Activated naive CD4-positive, alpha-beta T cell treated with anti-CD3 and anti-CD28 coated beads for 36 hours (primary cell): Measurements from ENCODE around the gene PDE1C. TPM values are rescaled to one million over a fixed set of nuclear protein-coding genes. Genes with fewer than 3 reads are reported as not detected.

Source experiments
- CTCF ChIA-PET: fragments of 350-600 bp; sonication (Branson Sonifier 250); formaldehyde crosslinking; loops from one replicate; lab custom pipeline; 2021; ENCODE audit warnings: antibody characterized with exemption; lab: Charles Lee
- DNase-seq: peaks from one replicate; pipeline ENCODE4 v3.0.0-alpha.2; 2020
- H3K27ac Mint-ChIP-seq: one replicate; pipeline ENCODE4 v1.8.0; 2021; ENCODE audit warnings: mild to moderate bottlenecking, mixed read lengths
- H3K27me3 Mint-ChIP-seq: one replicate; pipeline ENCODE4 v1.8.0; 2021; ENCODE audit warnings: low read depth, mixed read lengths
- H3K36me3 Mint-ChIP-seq: one replicate; pipeline ENCODE4 v1.8.0; 2021; ENCODE audit warnings: low read depth, mixed read lengths
- H3K4me1 Mint-ChIP-seq: one replicate; pipeline ENCODE4 v1.8.0; 2021; ENCODE audit warnings: low read depth, mixed read lengths
- H3K4me3 Mint-ChIP-seq: one replicate; pipeline ENCODE4 v1.8.0; 2021; ENCODE audit warnings: mild to moderate bottlenecking, moderate library complexity, mixed read lengths
- H3K9me3 Mint-ChIP-seq: one replicate; pipeline ENCODE4 v1.8.0; 2021; ENCODE audit warnings: mixed read lengths
- intact Hi-C: fragments of 100-400 bp; cut with micrococcal nuclease; formaldehyde crosslinking; loops from one replicate; pipeline ENCODE4 v1.15.1; 2023
- total RNA-seq, 2 experiments: library from RNA; stranded (reverse); gene quantifications; one replicate each; pipeline ENCODE4 v1.2.3, GENCODE V29; 2021

The PDE1C gene
- total RNA-seq, 2 experiments from 2014 or later, result not detected

- H3K36me3 Mint-ChIP-seq, result no peaks in the 10 kb centered on the region
- H3K4me3 Mint-ChIP-seq, result no peak overlapping the region
- peaks cover 9% of the 10 kb centered on the region for H3K9me3 Mint-ChIP-seq
- no peak overlapping the region for H3K27ac Mint-ChIP-seq
- CTCF ChIA-PET, result no interaction called here
- H3K27me3 Mint-ChIP-seq, result no peaks in the 10 kb centered on the region
- DNase-seq, result no peak
- intact Hi-C loops, result no loop called here
- H3K4me1 Mint-ChIP-seq, result no peaks in the 10 kb centered on the region
Observed at GRCh38 chr7:32001948-32002347, 68.3 kb downstream of the PDE1C start.

- no peaks in the 10 kb centered on the region for H3K27me3 Mint-ChIP-seq
- intact Hi-C loops, result no loop called here
- H3K36me3 Mint-ChIP-seq, result no peaks in the 10 kb centered on the region
- H3K4me3 Mint-ChIP-seq, result no peak overlapping the region
- H3K4me1 Mint-ChIP-seq, result no peaks in the 10 kb centered on the region
- H3K27ac Mint-ChIP-seq, result no peak overlapping the region
- no peak for DNase-seq
- CTCF ChIA-PET, result no interaction called here
- peaks cover 9% of the 10 kb centered on the region for H3K9me3 Mint-ChIP-seq
Observed at GRCh38 chr7:31997423-31997822, 72.8 kb downstream of the PDE1C start.

GRCh38 chr7:31995134-31995533, 75.1 kb downstream of the PDE1C start:
- Mint-ChIP-seq H3K27me3 (no peaks in the 10 kb centered on the region), H3K36me3 (no peaks in the 10 kb centered on the region), H3K4me3 (no peak overlapping the region), H3K27ac (no peak overlapping the region), H3K9me3 (no peaks in the 10 kb centered on the region), H3K4me1 (no peaks in the 10 kb centered on the region)
- DNase-seq, result no peak
- CTCF ChIA-PET, result interaction anchor here (0.6 kb wide), 1 partner anchor 148 kb away, joined by 3 read pairs; no protein-coding TSS in a partner anchor
- intact Hi-C loops, result no loop called here

GRCh38 chr7:31991846-31992245, 78.4 kb downstream of the PDE1C start:
- CTCF ChIA-PET, result no interaction called here
- no peak overlapping the region for H3K27ac Mint-ChIP-seq
- H3K4me1 Mint-ChIP-seq, result no peaks in the 10 kb centered on the region

GRCh38 chr7:31991406-31991805, 78.8 kb downstream of the PDE1C start:
- CTCF ChIA-PET, result no interaction called here
- Mint-ChIP-seq H3K27me3 (no peaks in the 10 kb centered on the region), H3K36me3 (no peaks in the 10 kb centered on the region), H3K4me1 (no peaks in the 10 kb centered on the region), H3K4me3 (no peak overlapping the region), H3K27ac (no peak overlapping the region), H3K9me3 (no peaks in the 10 kb centered on the region)
- intact Hi-C loops, result no loop called here
- no peak for DNase-seq

More at GRCh38 chr7:31991846-31992245, 78.4 kb downstream of the PDE1C start:
- DNase-seq, result no peak
- Mint-ChIP-seq H3K4me3 (no peak overlapping the region), H3K36me3 (no peaks in the 10 kb centered on the region), H3K27me3 (no peaks in the 10 kb centered on the region), H3K9me3 (no peaks in the 10 kb centered on the region)
- intact Hi-C loops, result no loop called here

GRCh38 chr7:31986878-31987518, 83.2 kb downstream of the PDE1C start:
- CTCF ChIA-PET, result interaction anchor here (0.7 kb wide), 1 partner anchor 62 kb away, joined by 3 read pairs; no protein-coding TSS in a partner anchor
- Mint-ChIP-seq H3K27ac (no peak overlapping the region), H3K27me3 (no peaks in the 10 kb centered on the region), H3K9me3 (peaks cover 9% of the 10 kb centered on the region), H3K4me1 (no peaks in the 10 kb centered on the region), H3K36me3 (no peaks in the 10 kb centered on the region), H3K4me3 (no peak overlapping the region)
- intact Hi-C loops, result no loop called here
- DNase-seq, result no peak

- intact Hi-C loops, result no loop called here
- no peak for DNase-seq
- Mint-ChIP-seq H3K27ac (no peak overlapping the region), H3K4me3 (no peak overlapping the region), H3K27me3 (no peaks in the 10 kb centered on the region), H3K4me1 (no peaks in the 10 kb centered on the region), H3K36me3 (no peaks in the 10 kb centered on the region), H3K9me3 (peaks cover 14% of the 10 kb centered on the region)
- CTCF ChIA-PET, result no interaction called here
Observed at GRCh38 chr7:31982962-31983361, 87.2 kb downstream of the PDE1C start.

- CTCF ChIA-PET, result no interaction called here
- no peaks in the 10 kb centered on the region for H3K36me3 Mint-ChIP-seq
- no peaks in the 10 kb centered on the region for H3K27me3 Mint-ChIP-seq
- no peak for DNase-seq
- no peak overlapping the region for H3K27ac Mint-ChIP-seq
- H3K4me1 Mint-ChIP-seq, result no peaks in the 10 kb centered on the region
- H3K9me3 Mint-ChIP-seq, result peaks cover 19% of the 10 kb centered on the region
- H3K4me3 Mint-ChIP-seq, result no peak overlapping the region
- intact Hi-C loops, result no loop called here
Observed at GRCh38 chr7:31981874-31982390, 88.3 kb downstream of the PDE1C start.

- H3K9me3 Mint-ChIP-seq, result peaks cover 14% of the 10 kb centered on the region
- no peaks in the 10 kb centered on the region for H3K27me3 Mint-ChIP-seq
- CTCF ChIA-PET, result no interaction called here
- no peak overlapping the region for H3K27ac Mint-ChIP-seq
- DNase-seq, result no peak
- H3K4me3 Mint-ChIP-seq, result no peak overlapping the region
- no peaks in the 10 kb centered on the region for H3K36me3 Mint-ChIP-seq
- H3K4me1 Mint-ChIP-seq, result no peaks in the 10 kb centered on the region
- intact Hi-C loops, result no loop called here
Observed at GRCh38 chr7:31979690-31980330, 90.4 kb downstream of the PDE1C start.

- CTCF ChIA-PET, result no interaction called here
Observed at GRCh38 chr7:31975546-31975945, 94.7 kb downstream of the PDE1C start.

GRCh38 chr7:31974351-31974750, 95.9 kb downstream of the PDE1C start:
- H3K4me3 Mint-ChIP-seq, result no peak overlapping the region
- no peaks in the 10 kb centered on the region for H3K27me3 Mint-ChIP-seq
- H3K9me3 Mint-ChIP-seq, result peaks cover 8% of the 10 kb centered on the region
- intact Hi-C loops, result no loop called here
- CTCF ChIA-PET, result no interaction called here
- H3K4me1 Mint-ChIP-seq, result no peaks in the 10 kb centered on the region
- no peak overlapping the region for H3K27ac Mint-ChIP-seq
- DNase-seq, result no peak
- H3K36me3 Mint-ChIP-seq, result no peaks in the 10 kb centered on the region

More at GRCh38 chr7:31975546-31975945, 94.7 kb downstream of the PDE1C start:
- H3K27me3 Mint-ChIP-seq, result no peaks in the 10 kb centered on the region
- intact Hi-C loops, result no loop called here
- no peak for DNase-seq
- H3K27ac Mint-ChIP-seq, result no peak overlapping the region
- no peaks in the 10 kb centered on the region for H3K4me1 Mint-ChIP-seq
- H3K36me3 Mint-ChIP-seq, result no peaks in the 10 kb centered on the region
- peaks cover 10% of the 10 kb centered on the region for H3K9me3 Mint-ChIP-seq
- H3K4me3 Mint-ChIP-seq, result no peak overlapping the region

GRCh38 chr7:31971049-31971667, 99.0 kb downstream of the PDE1C start:
- Mint-ChIP-seq H3K4me3 (no peak overlapping the region), H3K4me1 (no peaks in the 10 kb centered on the region), H3K27me3 (no peaks in the 10 kb centered on the region), H3K36me3 (no peaks in the 10 kb centered on the region), H3K9me3 (peaks cover 7% of the 10 kb centered on the region), H3K27ac (no peak overlapping the region)
- CTCF ChIA-PET, result no interaction called here
- intact Hi-C loops, result no loop called here
- no peak for DNase-seq
